Suppressor macrophage treated with lipopolysaccharide for 4 hours (primary cell): Measurements from ENCODE around the gene CNN2.

Experiments
- DNase-seq: peaks from one replicate; pipeline ENCODE4 v3.0.0-alpha.2; 2020

Gene CNN2

DNA sequence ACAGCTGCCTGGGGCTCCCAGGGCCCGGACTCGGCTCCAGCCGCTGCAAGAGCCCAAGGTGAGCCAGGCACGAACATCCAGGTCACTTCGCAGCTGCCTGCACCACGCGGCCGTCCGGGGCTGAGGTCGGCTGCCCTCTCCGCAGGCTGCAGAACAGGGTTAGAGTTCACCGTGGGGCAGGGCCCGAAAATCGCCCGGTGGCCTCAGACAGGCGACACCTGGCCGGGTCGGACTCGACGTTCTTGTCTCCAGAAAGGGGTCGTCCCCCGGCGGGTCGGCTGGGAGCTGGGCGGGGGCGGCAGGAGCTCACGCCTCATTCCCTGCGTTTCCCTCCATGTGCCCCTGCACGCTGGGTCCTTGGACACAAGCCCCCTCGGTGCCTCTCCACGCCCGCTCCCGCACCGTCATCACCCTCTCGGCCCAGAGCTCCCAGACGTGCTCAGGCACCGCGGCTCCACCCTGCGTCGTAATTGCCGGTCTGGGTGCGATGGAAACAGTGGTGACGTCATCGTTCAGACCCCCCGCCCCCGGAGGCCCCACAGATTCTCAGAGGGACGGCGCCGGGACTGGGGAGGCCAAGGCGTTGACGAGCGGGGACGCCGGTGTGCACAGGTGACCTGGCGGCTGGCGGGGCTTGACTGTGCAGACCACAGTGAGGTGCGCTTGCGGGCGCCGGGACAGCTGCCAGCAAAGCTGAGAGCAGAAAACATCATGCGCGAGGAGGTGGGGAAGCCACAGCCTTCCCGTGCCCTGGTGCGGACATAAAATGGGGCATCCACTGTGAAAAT, 30.2 kb upstream of the CNN2 start:
- peak; percentile 11 for DNase-seq

DNA sequence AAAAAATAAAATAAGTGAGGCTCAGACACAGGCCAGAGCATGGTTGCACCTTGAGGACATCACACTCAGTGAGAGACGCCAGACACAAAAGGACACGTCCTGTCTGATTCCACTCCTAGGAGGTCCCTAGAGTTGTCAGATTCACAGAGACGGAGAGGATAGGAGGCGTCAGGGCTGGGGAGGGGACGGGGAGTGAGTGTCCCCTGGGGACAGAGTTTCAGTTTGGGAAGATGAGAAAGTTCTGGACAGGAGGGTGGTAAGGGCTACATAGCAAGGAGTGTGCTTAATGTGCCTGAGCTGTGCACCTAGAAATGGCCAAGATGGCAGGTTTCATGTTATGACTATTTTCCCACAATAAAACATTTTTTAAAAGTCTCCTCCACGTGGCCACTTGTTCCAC, 28.3 kb upstream of the CNN2 start:
- no peak for DNase-seq

DNA sequence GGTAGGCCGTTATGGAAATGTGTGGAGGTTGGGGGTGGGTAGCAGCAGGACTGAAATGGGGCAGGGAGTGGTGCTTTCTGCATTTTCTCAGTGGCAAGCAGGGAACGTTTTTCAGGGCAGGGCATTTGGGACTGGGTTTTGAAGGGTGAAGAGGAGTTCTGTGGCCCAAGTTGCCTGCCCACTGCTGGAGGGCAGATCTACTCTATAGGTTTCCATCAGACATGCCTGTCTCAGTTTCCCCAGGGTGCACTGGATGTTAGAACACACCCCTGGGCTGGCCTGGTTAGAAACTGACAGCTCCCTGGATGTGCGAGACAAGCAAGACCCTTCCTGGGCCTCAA, 27.1 kb upstream of the CNN2 start:
- no peak for DNase-seq

DNA sequence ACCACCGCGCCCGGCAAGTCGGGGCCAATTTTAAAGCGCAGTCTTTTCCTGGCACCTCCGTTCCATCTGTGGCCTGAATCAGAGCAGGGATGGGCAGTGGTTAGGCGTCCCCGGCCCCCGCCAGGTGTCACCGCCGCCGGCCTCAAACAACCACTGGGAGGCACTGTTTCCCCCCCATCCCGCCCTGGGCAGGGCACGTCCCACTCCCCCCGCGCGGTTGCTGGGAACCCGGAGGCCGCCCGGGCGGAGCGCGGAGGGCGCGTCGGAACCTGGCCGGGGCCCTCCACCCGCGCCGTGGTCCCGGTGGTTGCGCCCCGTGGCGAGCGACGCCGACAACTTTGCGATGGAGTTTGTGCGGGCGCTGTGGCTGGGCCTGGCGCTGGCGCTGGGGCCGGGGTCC, 26.3 kb upstream of the CNN2 start, which contains the start of gene GRIN3B:
Gene GRIN3B, plus strand, starts transcription at position 325 of the 400 bp plus-strand sequence. Its CDS starts 19 bp downstream, at position 344.
- peak; percentile 71 for DNase-seq

DNA sequence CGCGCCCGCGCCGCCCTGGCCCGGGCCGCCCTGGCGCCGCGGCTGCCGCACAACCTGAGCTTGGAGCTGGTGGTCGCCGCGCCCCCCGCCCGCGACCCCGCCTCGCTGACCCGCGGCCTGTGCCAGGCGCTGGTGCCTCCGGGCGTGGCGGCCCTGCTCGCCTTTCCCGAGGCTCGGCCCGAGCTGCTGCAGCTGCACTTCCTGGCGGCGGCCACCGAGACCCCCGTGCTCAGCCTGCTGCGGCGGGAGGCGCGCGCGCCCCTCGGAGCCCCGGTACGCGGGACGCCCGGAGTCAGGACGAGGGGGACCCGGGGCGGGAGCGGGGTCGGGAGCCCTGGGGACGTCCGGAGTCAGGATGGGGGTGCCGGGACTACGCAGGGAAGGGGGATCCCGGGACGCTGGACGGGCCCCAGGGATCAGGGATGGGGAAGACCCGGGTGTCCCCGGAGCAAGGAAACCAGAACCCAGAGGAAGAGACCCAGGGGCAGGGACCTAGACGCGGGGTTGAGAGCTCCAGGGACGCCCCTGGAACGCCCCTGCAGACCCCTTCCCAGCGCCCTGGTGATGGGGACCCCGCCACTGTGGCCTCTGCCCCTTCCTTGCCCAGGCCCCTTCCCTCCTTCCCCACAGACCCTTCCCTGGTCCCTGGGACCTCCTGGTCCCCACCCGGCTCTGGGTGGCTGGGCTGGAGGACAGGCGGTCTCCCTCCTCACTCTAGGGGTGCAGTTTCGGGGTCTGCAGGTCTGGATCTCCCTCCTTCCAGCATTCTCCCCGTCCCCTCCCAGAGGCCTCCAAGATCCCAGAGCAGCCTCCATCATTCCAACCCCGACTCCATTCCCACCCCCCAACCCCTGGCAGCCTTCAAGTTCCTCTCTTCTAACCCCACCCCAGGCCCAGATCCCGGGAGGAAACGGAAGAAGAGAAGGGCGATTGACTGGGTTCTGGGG, 25.5 kb upstream of the CNN2 start:
- DNase-seq, result no peak

DNA sequence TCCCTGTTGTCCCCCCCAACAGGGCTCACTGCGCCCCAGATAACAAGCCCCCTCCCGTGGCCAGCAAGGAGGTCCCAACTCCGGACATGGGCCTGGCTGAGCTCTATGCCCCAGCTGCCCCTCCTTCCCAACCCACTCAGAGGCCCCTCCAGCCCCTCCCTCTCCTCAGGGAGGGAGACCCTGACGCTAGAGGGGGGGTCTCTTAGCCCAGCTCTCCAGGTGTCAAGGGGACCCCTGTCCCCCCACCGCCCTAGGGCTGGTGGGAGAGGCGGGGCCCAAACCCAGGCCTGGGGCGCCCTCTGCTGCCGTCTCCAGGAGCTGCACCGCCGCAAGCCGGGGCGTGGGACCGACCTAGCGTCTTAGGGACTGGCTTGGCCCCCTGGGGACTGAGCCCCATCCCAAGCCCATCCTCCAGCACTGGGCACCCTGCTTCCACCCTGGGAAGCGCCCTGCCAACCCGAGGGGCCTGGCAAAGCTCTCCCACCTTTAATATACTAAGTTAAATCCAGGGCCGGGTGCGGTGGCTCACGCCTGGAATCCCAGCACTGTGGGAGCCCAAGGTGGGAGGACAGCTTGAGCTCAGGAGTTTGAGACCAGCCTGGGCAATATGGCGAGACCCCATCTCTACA, 24.8 kb upstream of the CNN2 start:
- DNase-seq, result peak; percentile 66

DNA sequence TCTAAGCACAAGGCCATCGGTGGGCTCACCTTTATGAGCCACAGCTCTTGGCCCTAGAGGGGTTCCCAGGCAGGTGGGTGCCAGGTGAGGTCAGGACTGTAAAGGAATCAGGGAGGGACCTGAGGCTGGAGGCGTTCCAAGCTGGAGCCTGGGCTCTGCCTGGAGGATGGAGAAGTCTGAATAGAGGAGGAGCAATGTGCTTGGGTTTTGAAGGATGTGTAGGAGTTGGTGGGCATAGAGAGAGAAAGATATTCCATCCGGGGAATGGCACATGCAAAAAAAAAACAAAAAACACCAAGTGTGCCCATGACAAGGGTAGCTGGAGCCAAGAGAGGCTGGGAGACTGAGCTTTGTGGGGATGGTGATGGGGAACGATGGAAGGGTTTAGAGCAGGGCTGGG, 23.8 kb upstream of the CNN2 start:
- no peak for DNase-seq

DNA sequence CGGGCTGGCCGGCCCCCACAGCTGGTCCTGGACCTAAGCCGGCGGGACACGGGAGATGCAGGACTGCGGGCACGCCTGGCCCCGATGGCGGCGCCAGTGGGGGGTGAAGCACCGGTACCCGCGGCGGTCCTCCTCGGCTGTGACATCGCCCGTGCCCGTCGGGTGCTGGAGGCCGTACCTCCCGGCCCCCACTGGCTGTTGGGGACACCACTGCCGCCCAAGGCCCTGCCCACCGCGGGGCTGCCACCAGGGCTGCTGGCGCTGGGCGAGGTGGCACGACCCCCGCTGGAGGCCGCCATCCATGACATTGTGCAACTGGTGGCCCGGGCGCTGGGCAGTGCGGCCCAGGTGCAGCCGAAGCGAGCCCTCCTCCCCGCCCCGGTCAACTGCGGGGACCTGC, 23.1 kb upstream of the CNN2 start:
- DNase-seq, result no peak

DNA sequence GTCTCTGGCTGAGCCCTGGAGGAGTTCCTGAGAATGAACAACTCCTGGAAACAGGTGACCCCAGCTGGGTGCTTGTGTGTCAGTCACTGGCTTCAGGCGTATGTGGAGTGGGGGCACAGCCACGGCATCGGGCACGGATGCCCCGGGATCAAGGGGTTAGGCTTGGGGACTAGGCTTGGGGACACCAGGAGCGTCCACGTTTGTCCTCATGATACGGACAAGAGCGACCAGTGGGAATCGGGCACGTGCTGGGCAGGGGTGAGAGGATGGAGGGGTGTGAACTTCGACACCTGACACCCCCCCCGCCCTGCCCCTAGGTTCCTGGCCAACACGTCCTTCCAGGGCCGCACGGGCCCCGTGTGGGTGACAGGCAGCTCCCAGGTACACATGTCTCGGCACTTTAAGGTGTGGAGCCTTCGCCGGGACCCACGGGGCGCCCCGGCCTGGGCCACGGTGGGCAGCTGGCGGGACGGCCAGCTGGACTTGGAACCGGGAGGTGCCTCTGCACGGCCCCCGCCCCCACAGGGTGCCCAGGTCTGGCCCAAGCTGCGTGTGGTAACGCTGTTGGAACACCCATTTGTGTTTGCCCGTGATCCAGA, 22.1 kb upstream of the CNN2 start:
- no peak for DNase-seq

DNA sequence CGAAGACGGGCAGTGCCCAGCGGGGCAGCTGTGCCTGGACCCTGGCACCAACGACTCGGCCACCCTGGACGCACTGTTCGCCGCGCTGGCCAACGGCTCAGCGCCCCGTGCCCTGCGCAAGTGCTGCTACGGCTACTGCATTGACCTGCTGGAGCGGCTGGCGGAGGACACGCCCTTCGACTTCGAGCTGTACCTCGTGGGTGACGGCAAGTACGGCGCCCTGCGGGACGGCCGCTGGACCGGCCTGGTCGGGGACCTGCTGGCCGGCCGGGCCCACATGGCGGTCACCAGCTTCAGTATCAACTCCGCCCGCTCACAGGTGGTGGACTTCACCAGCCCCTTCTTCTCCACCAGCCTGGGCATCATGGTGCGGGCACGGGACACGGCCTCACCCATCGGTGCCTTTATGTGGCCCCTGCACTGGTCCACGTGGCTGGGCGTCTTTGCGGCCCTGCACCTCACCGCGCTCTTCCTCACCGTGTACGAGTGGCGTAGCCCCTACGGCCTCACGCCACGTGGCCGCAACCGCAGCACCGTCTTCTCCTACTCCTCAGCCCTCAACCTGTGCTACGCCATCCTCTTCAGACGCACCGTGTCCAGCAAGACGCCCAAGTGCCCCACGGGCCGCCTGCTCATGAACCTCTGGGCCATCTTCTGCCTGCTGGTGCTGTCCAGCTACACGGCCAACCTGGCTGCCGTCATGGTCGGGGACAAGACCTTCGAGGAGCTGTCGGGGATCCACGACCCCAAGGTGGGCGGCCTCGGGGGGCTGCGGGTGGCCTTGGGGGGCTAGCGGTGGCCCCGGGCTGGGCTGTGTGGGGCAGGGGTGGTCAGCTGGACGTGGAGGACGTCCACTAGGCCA, 21.4 kb upstream of the CNN2 start:
- no peak for DNase-seq

DNA sequence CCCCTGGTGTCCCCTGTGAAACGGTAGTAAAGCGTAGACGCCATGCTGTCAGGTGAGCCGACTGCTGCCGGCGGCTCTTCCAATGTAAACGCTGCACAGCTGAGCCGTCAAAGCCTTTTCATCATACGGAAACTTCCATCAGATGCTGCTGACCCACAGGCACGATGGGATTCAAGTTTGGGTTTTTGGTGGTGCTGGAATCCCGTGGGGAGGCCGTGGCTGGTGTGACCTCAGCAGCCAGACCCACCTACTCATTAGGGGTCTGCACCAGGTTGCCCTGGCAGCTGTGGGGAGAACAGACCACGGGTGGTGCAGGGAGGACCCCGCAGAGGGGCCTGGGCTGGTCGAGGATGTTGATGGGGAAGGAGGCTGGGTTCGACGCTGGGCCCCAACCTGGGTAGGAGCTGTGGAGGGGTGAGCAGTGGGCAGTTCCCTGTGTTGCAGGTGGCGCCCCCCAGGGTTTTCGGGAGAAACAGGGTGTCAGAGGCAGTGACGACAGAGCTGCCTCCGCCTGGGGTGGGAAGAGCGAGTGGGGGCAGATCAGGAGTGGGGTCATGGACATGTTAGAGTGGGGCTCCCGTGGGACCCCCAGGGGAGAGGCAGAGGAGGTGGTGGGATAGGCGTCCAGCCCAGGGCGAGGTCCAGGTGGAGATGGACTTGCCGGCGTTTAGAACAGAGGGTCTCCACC, 19.6 kb upstream of the CNN2 start:
- no peak for DNase-seq

DNA sequence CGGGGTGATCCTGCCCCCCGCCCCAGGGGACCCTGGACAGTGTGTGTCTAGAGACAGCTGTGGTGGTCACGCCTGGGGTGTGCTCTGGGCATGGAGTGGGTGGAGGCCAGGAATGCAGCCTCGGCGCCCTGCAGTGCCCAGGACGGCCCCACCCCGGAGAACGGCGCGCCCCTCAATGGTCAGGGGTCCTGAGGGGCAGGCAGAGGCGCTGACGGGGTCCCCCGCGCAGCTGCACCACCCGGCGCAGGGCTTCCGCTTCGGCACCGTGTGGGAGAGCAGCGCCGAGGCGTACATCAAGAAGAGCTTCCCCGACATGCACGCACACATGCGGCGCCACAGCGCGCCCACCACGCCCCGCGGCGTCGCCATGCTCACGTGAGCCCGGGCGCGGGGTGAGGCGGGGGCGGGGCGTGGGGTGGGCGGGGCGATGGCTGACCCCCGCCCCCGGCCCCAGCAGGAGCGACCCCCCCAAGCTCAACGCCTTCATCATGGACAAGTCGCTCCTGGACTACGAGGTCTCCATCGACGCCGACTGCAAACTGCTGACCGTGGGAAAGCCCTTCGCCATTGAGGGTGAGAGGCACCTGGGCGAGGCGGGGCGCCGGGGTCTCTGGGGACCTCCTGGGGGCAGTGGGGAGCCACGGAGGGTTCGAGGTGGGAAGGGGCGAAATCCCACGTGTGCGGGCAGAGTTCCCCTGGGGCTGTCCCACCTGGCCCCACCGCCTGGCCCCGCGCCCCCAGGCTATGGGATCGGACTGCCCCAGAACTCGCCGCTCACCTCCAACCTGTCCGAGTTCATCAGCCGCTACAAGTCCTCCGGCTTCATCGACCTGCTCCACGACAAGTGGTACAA, 18.8 kb upstream of the CNN2 start:
- DNase-seq, result no peak

DNA sequence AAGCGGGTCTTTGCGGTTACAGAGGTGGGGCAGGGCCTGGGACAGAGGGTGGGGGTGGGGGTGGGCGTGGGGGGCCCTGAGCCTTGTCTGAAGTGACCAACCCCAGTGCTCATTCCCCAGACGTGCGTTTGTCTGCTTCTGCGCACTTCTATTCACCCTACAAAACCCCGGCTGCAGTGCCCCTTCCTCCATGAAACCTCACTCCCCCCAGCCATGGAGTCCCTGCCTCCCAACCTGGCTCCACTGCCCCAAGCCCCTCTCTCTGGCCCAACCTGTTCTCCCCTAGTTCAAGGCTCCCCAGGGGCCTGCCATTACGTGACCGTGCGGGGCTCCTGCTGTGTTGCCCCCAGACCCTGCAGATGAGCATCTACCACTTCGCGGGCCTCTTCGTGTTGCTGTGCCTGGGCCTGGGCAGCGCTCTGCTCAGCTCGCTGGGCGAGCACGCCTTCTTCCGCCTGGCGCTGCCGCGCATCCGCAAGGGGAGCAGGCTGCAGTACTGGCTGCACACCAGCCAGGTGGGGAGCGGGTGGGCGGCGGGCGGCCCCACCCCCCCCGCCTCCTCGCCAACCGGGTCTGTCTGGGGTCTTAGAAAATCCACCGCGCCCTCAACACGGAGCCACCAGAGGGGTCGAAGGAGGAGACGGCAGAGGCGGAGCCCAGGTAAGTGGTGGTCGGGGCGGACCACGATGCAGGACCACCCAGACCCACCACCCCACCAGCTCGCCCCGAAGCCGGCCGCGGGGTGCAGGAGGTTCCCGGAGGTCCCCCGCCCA, 18.0 kb upstream of the CNN2 start:
- DNase-seq, result no peak

DNA sequence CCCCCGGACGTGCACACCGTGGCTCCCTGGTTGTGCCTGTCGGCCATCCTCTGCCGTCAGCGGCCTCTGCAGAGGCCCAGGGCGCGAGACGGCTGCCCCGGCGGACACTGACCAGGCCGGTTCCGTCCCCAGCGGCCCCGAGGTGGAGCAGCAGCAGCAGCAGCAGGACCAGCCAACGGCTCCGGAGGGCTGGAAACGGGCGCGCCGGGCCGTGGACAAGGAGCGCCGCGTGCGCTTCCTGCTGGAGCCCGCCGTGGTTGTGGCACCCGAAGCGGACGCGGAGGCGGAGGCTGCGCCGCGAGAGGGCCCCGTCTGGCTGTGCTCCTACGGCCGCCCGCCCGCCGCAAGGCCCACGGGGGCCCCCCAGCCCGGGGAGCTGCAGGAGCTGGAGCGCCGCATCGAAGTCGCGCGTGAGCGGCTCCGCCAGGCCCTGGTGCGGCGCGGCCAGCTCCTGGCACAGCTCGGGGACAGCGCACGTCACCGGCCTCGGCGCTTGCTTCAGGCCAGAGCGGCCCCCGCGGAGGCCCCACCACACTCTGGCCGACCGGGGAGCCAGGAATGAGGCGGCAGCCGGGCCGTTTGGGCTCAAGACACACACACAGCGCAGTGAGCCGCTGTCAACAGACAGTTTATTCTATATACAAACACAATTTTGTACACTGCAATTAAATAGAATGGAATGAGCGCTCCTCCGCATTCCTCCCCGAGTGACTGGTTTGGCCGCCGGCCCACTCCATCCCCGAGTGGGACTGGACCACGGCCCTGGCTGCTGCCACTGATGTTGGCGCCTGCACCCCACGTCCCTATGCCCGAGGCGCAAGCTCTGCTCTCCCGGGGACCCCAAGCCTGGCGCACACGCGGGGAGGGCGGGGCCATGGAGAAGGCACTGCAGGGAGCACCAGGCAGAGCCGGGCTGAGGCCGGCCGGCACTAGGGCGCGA, 17.1 kb upstream of the CNN2 start:
- no peak for DNase-seq

DNA sequence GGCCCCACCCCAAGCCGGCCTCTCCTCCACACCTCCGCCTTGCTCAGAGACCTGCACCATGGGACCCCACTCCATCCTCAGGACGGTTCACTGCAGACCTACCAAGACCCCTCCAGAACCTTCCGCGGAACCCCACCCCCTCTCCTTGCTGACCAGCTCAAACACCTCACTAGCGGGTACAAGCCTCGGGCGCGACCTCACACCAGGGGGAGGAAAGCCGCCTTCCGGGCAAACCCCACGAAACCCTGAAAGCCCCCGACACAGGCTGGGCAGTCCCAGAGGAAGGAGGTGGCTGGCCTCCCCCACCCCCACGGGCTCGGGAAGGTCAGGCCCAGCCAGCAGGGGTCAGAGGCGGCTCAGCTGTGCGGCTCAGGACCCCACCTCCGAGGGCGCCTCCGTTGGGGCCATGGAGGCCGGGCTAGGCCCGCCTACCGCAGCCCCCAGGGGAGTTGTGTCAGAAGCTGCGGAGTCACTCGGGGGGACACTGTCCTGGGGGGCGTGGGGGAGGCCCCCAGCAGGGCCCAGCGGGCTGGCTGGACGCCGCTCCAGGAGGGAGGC, 16.3 kb upstream of the CNN2 start:
- no peak for DNase-seq

DNA sequence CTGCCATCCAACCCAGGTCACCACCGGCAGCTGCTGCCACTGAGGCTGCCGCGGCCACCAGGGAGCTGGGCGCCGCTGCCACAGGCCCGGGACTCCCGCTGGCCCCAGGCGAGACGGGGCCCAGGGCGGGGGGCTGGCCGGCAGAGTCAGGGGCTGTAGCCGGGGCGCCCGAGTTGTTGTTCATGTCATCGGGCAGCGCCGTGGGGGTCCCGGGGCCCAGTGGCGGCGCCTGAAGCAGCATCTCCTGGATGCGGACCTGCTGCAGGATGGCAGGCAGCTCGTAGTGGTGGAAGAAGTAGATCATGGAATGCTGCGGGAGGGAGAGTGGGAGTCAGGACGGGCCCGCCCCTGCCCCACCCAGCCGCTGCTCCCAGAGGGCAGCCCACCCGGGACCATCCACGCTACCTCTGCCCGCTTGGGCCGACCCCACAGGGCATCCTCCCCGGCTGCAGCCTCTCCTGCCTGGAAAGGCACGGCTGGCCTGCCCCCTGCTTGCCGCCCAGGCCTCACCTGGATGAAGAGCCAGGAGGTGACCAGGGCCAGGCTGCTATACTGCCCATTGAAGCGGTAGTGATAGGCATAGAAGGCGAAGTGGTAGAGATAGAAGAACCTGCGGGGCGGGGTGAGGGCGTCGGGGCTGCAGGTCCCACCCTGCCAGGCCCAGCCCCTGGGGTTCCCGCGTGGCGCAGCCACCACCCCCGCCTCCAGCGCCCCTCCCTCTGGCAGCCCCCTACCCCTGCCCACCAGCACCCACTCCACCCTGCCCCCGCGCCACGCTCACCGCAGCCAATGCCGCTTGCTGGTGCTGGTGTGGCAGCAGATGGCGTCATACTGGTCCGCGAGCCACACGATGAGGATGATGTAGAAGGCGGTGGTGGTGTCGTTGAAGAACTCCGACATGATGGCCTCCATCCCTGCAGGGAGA, 15.6 kb upstream of the CNN2 start:
- no peak for DNase-seq

DNA sequence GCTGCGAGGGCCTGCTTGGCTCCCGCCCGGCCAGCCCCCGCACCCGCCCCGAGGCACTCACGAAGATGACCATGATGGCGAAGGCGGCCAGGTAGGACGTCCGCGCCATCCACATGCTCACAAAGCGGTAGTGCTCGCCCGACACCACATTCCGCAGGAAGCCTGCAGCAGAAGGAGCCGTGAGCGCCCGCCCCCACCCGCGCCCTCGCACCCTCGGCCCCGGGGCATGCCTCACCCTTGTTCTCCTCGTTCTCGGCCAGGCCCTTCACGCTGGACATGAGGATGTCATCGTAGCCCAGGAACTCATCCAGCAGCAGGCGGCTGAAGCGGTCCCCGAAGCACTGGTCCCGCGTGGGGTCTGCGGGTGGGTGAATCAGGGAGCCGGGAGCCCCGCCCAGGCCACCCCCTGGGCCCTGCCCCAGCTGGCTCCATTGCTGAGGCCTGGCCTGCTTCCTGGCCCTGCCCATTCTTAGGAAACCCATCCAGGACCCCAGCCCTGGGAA, 14.5 kb upstream of the CNN2 start:
- DNase-seq, result no peak
